ENCODE data around the gene CALY. TPM values are rescaled to one million over a fixed set of nuclear protein-coding genes. Genes with fewer than 3 reads are reported as not detected.

Gene CALY
- total RNA-seq, 1 experiment from 2014 or later: 1.9 TPM

GRCh38 chr10:133310789-133311188, 25.9 kb downstream of the CALY start:
- BruUV-seq (replicated peaks): no TSS peak
- H3K36me3 ChIP-seq (ENCODE audit: control insufficient read depth, insufficient read depth, low read length): peaks cover 4% of the 10 kb centered on the region; the same call in 1 of the 2 replicates
- in situ Hi-C loops (cut with HindIII; ENCODE audit: low pct_unique_long_range_greater_than_20kb, low sequenced_read_pairs) (no loop called here), intact Hi-C loops (cut with micrococcal nuclease; ENCODE audit: unreplicated experiment) (no loop called here)
- H3K4me1 ChIP-seq (ENCODE audit: control insufficient read depth, insufficient read depth, low read length): peaks cover 13% of the 10 kb centered on the region; the same call in 1 of the 2 replicates
- CTCF ChIA-PET: no interaction called here
- no peak overlapping the region for H3K4me3 ChIP-seq (ENCODE audit: low read depth in 2 of 2, low read length in 2 of 2)
- POLR2A ChIA-PET: no interaction called here
- TF ChIP-seq SIN3A (IDR thresholded peaks at IDR 0.05; ENCODE audit: borderline replicate concordance, insufficient read depth, low read depth, low read length) (no peak), CTCF (IDR thresholded peaks at IDR 0.05) (no peak), REST (IDR thresholded peaks at IDR 0.05; ENCODE audit: insufficient read depth in 1 of 2, low read depth in 2 of 2, low read length in 1 of 2) (no peak), TCF7L2 (IDR thresholded peaks at IDR 0.05; ENCODE audit: low read depth, low read length) (no peak), POLR2AphosphoS5 (IDR thresholded peaks at IDR 0.05; ENCODE audit: low read depth, low read length) (no peak)
- no peak overlapping the region for H3K27ac ChIP-seq (ENCODE audit: low read length)
- no peaks in the 10 kb centered on the region for H3K27me3 ChIP-seq (ENCODE audit: control insufficient read depth, insufficient read depth, low read length)
- no peak for ATAC-seq
- no peak for DNase-seq (ENCODE audit: low read depth, low spot score)
- no peaks in the 10 kb centered on the region for H3K9me3 ChIP-seq (ENCODE audit: control insufficient read depth, insufficient read depth, low read depth, low read length)

GRCh38 chr10:133310399-133310755, 26.3 kb downstream of the CALY start:
- no TSS peak for BruUV-seq (replicated peaks)
- intact Hi-C loops (cut with micrococcal nuclease; ENCODE audit: unreplicated experiment): no loop called here
- in situ Hi-C loops (cut with HindIII; ENCODE audit: low pct_unique_long_range_greater_than_20kb, low sequenced_read_pairs): no loop called here
- Histone ChIP-seq H3K4me3 (ENCODE audit: low read depth in 2 of 2, low read length in 2 of 2) (no peak overlapping the region), H3K27me3 (ENCODE audit: control insufficient read depth, insufficient read depth, low read length) (no peaks in the 10 kb centered on the region), H3K27ac (ENCODE audit: low read length) (no peak overlapping the region), H3K9me3 (ENCODE audit: control insufficient read depth, insufficient read depth, low read depth, low read length) (no peaks in the 10 kb centered on the region), H3K36me3 (ENCODE audit: control insufficient read depth, insufficient read depth, low read length) (peaks cover 4% of the 10 kb centered on the region; the same call in 1 of the 2 replicates), H3K4me1 (ENCODE audit: control insufficient read depth, insufficient read depth, low read length) (peaks cover 13% of the 10 kb centered on the region; the same call in 1 of the 2 replicates)
- DNase-seq (ENCODE audit: low read depth, low spot score): no peak
- POLR2A ChIA-PET: no interaction called here
- CTCF ChIA-PET: no interaction called here
- TF ChIP-seq POLR2AphosphoS5 (IDR thresholded peaks at IDR 0.05; ENCODE audit: low read depth, low read length) (no peak), SIN3A (IDR thresholded peaks at IDR 0.05; ENCODE audit: borderline replicate concordance, insufficient read depth, low read depth, low read length) (no peak), CTCF (IDR thresholded peaks at IDR 0.05) (no peak), REST (IDR thresholded peaks at IDR 0.05; ENCODE audit: insufficient read depth in 1 of 2, low read depth in 2 of 2, low read length in 1 of 2) (no peak), TCF7L2 (IDR thresholded peaks at IDR 0.05; ENCODE audit: low read depth, low read length) (no peak)
- ATAC-seq: no peak
